SK-N-SH treated with all-trans-retinoic acid at 6 μM for 48 hours (cell line): ENCODE results near the gene PAPSS1.

Experiments used
- ATAC-seq: fragments of 200-7000 bp; cut with Tn5 transposase; 3 replicates; pipeline ENCODE4 v1.9.1; 2020; ENCODE audit warnings: mild to moderate bottlenecking, moderate library complexity
- ARNTL ChIP-seq: fragments of 450-650 bp; formaldehyde crosslinking; IDR thresholded peaks from 2 replicates; pipeline ENCODE4 v1.5.0; 2020; ENCODE audit warnings: low read depth, mild to moderate bottlenecking, moderate library complexity, borderline replicate concordance
- CREB5 ChIP-seq: fragments of 250-450 bp; sonication (Bioruptor Pico); IDR thresholded peaks from 2 replicates; pipeline ENCODE4 v1.5.1; 2020; ENCODE audit warnings: low read depth, mild to moderate bottlenecking, moderate library complexity
- CSDC2 ChIP-seq: fragments of 250-450 bp; sonication (Bioruptor Pico); IDR thresholded peaks from 2 replicates; pipeline ENCODE4 v1.5.0; 2020; ENCODE audit warnings: mild to moderate bottlenecking, moderate library complexity
- ESRRG ChIP-seq: fragments of 250-450 bp; sonication (Bioruptor Pico); IDR thresholded peaks from 2 replicates; pipeline ENCODE4 v1.6.1; 2021; ENCODE audit warnings: mild to moderate bottlenecking
- GLIS3 ChIP-seq: fragments of 250-450 bp; sonication (Bioruptor Pico); IDR thresholded peaks from 2 replicates; pipeline ENCODE4 v1.5.0; 2020; ENCODE audit warnings: mild to moderate bottlenecking, moderate library complexity
- ISL1 ChIP-seq: fragments of 250-450 bp; sonication (Bioruptor Pico); IDR thresholded peaks from 2 replicates; pipeline ENCODE4 v2.1.2; 2022; ENCODE audit warnings: mild to moderate bottlenecking, moderate library complexity
- OSR1 ChIP-seq: fragments of 250-450 bp; sonication (Bioruptor Pico); IDR thresholded peaks from 2 replicates; pipeline ENCODE4 v1.8.0; 2022; ENCODE audit warnings: moderate library complexity, mild to moderate bottlenecking, inconsistent platforms
- PATZ1 ChIP-seq: fragments of 250-450 bp; sonication (Bioruptor Pico); IDR thresholded peaks from 2 replicates; pipeline ENCODE4 v1.8.0; 2020; ENCODE audit warnings: mild to moderate bottlenecking, moderate library complexity, borderline replicate concordance
- POU6F1 ChIP-seq: fragments of 250-450 bp; sonication (Bioruptor Pico); IDR thresholded peaks from 2 replicates; pipeline ENCODE4 v1.8.0; 2021; ENCODE audit warnings: low read depth, mild to moderate bottlenecking, moderate library complexity, borderline replicate concordance
- PPARA ChIP-seq: fragments of 250-450 bp; sonication (Bioruptor Pico); IDR thresholded peaks from 2 replicates; pipeline ENCODE4 v1.5.0; 2020; ENCODE audit warnings: mild to moderate bottlenecking, borderline replicate concordance
- RARB ChIP-seq: fragments of 250-450 bp; sonication (Bioruptor Pico); IDR thresholded peaks from 2 replicates; pipeline ENCODE4 v1.8.0; 2021; ENCODE audit warnings: mild to moderate bottlenecking, moderate library complexity
- SNAI2 ChIP-seq: fragments of 250-450 bp; sonication (Bioruptor Pico); IDR thresholded peaks from 2 replicates; pipeline ENCODE4 v1.5.0; 2020; ENCODE audit warnings: mild to moderate bottlenecking, moderate library complexity
- TOX ChIP-seq: fragments of 250-450 bp; sonication (Bioruptor Pico); IDR thresholded peaks from 2 replicates; pipeline ENCODE4 v1.8.0; 2021; ENCODE audit warnings: mild to moderate bottlenecking, moderate library complexity, borderline replicate concordance
- TSHZ2 ChIP-seq: fragments of 250-450 bp; sonication (Bioruptor Pico); IDR thresholded peaks from 2 replicates; pipeline ENCODE4 v1.5.0; 2020; ENCODE audit warnings: mild to moderate bottlenecking, moderate library complexity
- ZC3H10 ChIP-seq: fragments of 250-450 bp; sonication (Bioruptor Pico); IDR thresholded peaks from 2 replicates; pipeline ENCODE4 v1.5.1; 2021; ENCODE audit warnings: mild to moderate bottlenecking, moderate library complexity
- ZFP3 ChIP-seq: fragments of 250-450 bp; sonication (Bioruptor Pico); IDR thresholded peaks from 2 replicates; pipeline ENCODE4 v1.5.0; 2020; ENCODE audit warnings: mild to moderate bottlenecking, moderate library complexity
- ZFP30 ChIP-seq: fragments of 450-650 bp; formaldehyde crosslinking; IDR thresholded peaks from 2 replicates; pipeline ENCODE4 v1.5.0; 2022; ENCODE audit warnings: mild to moderate bottlenecking, moderate library complexity
- ZNF565 ChIP-seq: fragments of 450-650 bp; formaldehyde crosslinking; conservative IDR thresholded peaks from 2 replicates; pipeline ENCODE4 v1.5.0; 2020; ENCODE audit warnings: low read depth, mild to moderate bottlenecking, moderate library complexity
- ZNF70 ChIP-seq: fragments of 450-650 bp; formaldehyde crosslinking; IDR thresholded peaks from 2 replicates; pipeline ENCODE4 v1.5.0; 2020; ENCODE audit warnings: mild to moderate bottlenecking, moderate library complexity
- ZNF8 ChIP-seq: fragments of 450-650 bp; formaldehyde crosslinking; IDR thresholded peaks from 2 replicates; pipeline ENCODE4 v1.5.0; 2020; ENCODE audit warnings: mild to moderate bottlenecking, moderate library complexity

The PAPSS1 gene

GRCh38 chr4:107615809-107616208 lies 104.2 kb downstream of the PAPSS1 start:
- TF ChIP-seq GLIS3 (CRISPR knock-in tag) (no peak), CSDC2 (no peak), TOX (no peak), ZNF8 (CRISPR knock-in tag) (no peak), POU6F1 (CRISPR knock-in tag) (no peak), ZC3H10 (CRISPR knock-in tag) (no peak), ARNTL (CRISPR knock-in tag) (no peak), RARB (no peak), ZNF565 (CRISPR knock-in tag) (no peak), ISL1 (CRISPR knock-in tag) (no peak), ZNF70 (CRISPR knock-in tag) (no peak), TSHZ2 (CRISPR knock-in tag) (no peak), SNAI2 (CRISPR knock-in tag) (no peak), OSR1 (CRISPR knock-in tag) (no peak), PATZ1 (CRISPR knock-in tag) (no peak), PPARA (CRISPR knock-in tag) (no peak), ZFP3 (CRISPR knock-in tag) (no peak), ZFP30 (CRISPR knock-in tag) (no peak)
- ATAC-seq = no peak

GRCh38 chr4:107603430-107603829 lies 116.6 kb downstream of the PAPSS1 start:
- ATAC-seq = no peak
- TF ChIP-seq ZNF70 (CRISPR knock-in tag) (no peak), ZFP30 (CRISPR knock-in tag) (no peak), CREB5 (CRISPR knock-in tag) (no peak), CSDC2 (no peak), TSHZ2 (CRISPR knock-in tag) (no peak), ZC3H10 (CRISPR knock-in tag) (no peak), TOX (no peak), PATZ1 (CRISPR knock-in tag) (no peak), ARNTL (CRISPR knock-in tag) (no peak), RARB (no peak), OSR1 (CRISPR knock-in tag) (no peak), ZFP3 (CRISPR knock-in tag) (no peak), SNAI2 (CRISPR knock-in tag) (no peak), GLIS3 (CRISPR knock-in tag) (no peak), ESRRG (CRISPR knock-in tag) (no peak), ZNF8 (CRISPR knock-in tag) (no peak), POU6F1 (CRISPR knock-in tag) (no peak)
- TF ChIP-seq, all 23 proteins: peak for 0
